ENCODE measurements around the gene SERP2. TPM values are rescaled to one million over a fixed set of nuclear protein-coding genes. Genes with fewer than 3 reads are reported as not detected.

SERP2 gene
- total and polyA plus RNA-seq, 2 of the 8 experiments (the other 6 are each of a cell fraction or from before 2014, with no cell fraction given), result 2.0 to 2.3 TPM

GRCh38 chr13:44395976-44396694 lies 22.5 kb downstream of the SERP2 start (continued):
- TF ChIP-seq PHF8 (conservative IDR thresholded peaks at IDR 0.05; ENCODE audit: low read depth, low read length), result no peak
